GM21526 (cell line): ENCODE data around the gene TMEM269.

Source experiments
- ATAC-seq: cut with Tn5 transposase; IDR thresholded peaks from one replicate; pipeline ENCODE4 v1.9.1; 2021; ENCODE audit warnings: moderate library complexity; ENCODE audit not compliant: unreplicated experiment, low FRiP score

Gene TMEM269, protein sequence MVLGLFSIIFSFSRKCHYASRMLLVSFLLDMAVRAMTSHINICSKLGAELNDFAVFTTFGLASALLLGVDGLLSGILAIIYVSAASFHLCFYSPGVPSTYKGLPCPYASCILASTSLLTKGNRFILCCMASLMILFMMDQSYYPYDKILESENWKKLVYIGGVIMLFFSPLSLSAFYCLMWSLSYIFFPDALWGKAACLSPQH

DNA sequence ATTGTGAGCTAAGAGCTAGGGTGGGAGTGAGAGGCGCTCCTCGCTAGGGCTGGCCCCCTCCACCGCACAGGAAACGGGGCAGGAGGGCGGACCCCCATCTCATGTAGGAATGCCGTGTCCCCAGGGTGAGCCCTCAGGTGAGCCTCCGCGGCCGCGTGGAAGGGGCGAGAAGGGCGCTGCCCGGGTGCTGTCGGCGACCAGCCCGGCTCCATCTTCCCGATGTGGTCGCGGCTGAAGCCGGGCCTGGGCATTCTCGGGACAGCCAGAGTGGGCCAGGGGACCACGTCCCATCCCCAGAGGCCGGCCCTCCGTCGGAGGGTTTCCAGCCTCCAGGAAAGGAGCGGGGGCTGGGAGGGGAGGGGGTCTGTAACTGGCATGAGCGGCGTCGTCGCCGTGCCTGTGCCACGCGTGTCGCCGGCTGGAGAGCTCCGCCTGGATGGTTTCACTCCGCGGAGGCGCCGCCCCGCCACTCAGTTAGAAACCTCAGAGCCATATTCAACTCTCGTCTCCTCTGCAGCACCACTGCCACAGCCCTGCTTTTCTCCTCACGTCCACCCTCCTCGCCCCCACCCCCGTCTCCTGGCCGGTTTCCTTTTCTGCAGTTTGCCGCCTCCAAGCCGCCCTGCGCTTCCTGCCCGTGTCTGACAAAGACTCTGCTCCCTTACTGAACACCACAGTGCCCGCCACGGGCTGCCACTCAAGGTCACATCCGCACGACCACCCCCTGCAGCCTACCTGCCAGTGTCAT lies at the start of gene TMEM269:
Gene TMEM269 (plus strand): TSS at position 46 of the 748 bp plus-strand sequence. CDS start 4,903 bp downstream, outside the sequence.
- no peak for ATAC-seq

DNA sequence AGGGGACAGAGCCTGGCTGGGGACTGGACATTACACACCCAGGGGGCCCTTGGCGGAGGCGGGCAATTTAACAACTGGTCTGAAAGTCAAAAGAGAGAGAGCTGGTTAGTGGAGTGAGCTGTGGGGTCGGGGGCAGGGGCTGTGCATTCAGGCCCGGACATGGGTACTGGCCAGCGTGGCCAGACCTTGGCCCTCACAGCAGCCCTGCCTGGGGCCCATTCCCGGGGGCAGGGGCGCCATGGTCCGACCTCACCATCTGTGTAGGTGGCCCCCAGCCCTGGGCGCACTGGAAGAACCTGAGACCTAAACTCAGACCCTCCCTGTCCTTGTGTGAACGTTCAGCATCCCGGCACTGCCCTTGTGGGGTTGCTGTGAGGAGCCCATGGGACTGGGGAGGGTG lies 49.7 kb upstream of the TMEM269 start:
- no peak for ATAC-seq

DNA sequence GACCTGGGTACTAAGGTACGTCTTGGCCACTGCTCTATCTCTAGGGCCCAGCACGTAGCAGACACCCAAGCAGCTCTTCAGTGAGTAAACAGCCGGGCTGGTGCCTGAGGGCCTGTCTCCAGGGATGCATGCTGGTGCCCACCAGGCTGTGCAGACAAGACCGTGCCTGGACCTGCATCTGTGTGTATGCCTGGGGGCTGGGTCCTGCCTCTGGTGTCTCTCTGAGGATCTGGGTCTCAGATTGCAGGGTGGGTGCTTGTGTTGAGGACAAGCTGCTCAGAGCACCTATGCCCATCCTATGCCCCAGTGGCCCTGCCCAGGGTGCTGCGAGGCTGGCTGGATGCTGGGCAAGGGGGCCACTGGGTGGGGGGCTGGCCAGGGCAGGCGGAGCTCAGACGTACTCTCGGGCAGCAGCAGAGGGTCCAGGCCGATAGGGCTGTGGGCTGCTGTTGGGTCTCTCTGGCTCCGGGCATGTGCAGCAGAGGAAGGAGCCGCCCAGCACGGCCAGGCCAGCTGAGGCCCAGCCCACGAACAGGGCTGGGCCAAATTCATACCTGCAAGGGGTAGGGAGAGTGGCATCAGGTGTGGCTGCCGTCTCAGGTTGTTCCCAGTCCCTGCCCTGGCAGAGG lies 49.2 kb upstream of the TMEM269 start:
- ATAC-seq, result no peak

DNA sequence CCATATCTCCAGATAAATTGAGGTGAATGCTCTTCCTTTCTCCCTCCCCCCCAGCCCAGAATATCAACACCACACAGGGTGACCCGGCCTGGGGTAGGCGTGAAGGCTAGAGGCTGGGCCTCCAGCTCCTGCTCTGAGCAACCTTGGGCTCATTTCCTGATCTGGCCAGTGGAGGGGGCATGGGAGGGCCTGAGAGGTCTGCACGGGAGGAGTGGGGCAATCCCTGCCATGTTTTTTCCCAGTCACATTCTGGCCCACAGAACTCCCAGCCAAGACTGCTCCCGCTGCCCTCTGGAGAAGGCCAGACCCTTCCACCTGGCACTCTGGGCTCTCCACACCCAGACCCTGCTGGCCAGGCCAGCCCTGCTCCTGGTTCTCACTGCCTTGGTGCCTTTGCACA lies 48.6 kb upstream of the TMEM269 start:
- no peak for ATAC-seq

DNA sequence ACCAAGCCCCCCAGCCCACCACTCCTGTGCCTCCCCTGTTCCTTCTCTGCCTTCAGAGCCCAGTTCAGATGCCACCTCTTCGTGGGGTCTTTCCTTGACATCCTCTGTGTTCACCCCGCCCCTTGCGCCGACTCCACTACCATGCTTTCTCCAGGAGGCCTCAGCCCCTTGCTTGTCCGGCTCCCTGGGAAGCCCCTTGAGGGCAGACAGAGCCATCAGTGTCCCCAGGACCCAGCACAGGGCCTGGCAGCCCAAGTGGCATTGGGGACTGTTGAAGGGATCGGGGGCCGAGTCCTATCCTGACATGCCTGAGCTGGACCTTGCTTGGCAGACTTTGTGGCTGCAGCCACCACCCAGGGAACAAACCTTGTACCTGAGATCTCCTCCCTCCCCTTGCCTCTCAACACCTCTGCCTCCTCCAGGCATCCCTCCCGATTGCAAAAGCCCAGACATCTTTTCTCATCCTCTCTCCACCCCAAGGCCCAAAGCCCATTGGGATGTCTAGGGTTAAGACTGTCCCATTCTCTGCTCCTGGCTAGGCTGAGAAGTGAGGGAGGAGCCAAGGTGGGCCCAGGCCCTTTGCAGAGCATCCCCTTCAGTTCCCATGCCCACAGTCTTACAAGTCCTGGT lies 48.1 kb upstream of the TMEM269 start:
- ATAC-seq, result no peak

DNA sequence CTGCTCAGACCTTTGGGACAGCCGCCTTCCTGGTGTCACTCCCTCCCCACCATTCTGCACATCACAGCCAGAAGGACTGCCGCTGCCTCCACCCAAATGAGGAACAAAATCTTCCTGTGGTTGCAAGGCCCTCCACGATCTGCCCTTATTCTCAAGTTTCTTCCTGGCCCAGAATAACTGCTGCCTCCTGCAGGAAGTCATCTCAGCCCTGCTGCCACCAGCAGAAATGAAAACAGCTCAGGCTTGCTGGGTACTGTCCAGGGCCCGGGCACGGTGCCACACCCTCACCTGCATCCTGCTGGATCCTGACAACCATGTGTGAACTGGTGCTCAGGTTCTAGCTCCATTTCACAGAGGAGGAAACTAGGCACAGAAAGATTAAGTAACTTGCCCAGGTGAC lies 47.5 kb upstream of the TMEM269 start:
- ATAC-seq, result no peak

DNA sequence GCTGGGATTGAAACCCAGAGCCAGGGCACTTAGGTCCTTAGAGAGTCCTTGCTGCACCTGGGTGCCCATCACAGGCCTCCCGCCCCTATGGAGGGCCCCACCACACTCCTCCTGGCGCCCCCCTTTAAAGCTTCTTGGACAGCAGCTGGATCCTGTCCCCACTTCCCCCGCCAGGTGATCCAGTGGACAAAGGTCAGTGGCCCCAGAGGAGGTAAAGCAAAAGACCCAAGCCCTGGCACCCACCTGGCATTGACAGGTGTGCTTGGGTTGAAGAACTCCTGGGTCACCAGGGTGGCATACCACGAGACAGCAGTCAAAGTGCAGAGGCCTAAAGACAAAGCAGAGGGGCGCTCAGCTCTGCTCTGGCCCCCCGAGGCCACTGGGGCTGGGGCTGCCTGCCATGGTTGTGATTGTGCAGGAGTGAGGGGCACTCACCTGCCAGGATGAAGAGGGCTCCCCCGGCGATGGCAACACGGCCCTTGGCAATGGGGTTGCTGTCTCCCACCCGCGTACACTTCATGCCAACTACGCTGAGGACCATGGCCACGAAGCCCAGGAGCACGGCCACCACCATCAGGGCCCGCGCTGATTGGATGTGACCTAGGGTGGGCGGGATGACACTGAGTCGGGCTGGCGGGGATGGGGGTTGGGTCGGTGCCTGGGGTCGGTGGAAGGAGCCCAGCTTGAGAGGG lies 46.7 kb upstream of the TMEM269 start:
- ATAC-seq, result no peak

DNA sequence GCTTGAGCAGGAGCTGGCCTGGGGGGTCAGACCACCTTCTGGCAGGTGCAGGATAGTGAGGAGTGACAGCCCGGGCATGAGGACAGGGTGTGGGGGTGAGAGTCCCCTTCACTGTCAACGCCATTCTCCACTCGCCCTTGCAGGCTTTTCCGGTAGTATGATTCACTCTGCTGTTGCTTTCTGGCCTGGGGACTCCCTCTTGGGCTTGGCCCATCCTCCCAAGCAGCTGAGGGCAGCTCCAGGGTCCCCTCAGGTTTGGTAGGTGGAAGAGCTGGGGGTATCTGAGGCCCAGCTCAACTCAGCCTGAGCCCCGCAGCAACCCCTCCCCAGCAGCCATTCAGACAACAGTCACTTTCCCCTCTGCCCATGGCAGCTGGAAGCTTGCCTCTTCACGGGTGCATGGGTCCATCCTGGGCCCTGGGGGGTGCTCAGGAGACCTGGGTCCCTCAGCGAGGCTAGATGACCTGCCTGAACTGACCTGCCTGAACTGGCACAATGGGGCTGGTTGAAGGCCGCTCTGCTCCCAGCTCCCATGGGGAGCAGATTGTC lies 46.0 kb upstream of the TMEM269 start:
- ATAC-seq, result no peak

DNA sequence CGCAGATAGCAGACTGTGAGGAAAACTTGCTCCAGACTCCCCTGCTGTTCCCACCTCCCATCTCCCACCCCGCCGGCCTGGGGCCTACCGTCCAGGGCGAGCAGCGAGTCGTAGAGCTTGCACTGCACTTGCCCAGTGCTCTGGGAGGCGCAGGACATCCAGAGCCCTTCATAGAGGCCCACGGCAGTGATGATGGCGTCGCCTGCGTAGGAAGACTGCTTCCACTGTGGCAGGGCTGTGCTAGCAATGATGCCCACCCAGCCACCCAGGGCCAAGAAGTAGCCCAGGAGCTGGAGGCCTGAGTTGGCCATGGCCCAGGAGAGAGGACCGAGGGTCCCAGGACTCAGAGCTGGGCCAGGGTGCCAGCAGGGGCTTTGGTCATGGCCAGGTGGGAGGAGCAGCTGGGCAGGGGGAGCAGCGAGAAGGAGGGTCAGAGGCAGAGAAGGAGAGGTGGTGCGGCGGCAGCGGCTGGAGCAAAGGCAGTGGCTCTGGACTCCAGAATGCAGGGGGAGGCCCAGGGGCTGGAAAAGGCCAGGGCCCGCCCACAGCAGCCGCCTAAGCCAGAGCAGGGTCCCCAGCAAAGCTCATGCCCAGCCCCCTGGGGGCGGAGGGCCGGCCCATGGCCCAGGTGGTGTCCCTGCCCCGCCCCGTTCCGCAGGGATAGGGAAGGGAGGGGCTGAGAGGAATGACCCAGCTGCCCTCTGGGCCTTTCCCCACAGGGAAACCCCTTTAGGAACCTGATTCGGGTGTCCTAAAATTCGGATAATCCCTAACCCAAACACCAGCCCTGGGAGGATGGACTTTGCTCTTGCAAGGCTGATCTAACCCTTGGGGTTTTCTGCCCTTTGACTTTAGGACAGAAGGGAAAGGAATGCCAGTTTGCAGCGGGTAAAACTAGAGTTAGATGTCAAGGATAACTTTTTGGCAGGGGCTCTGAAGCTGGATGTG lies 44.8 kb upstream of the TMEM269 start, which contains the start of gene CLDN19:
Gene CLDN19 (minus strand): TSS at position 484 of the 948 bp plus-strand sequence. CDS start 173 bp downstream, at position 311.
- no peak for ATAC-seq

DNA sequence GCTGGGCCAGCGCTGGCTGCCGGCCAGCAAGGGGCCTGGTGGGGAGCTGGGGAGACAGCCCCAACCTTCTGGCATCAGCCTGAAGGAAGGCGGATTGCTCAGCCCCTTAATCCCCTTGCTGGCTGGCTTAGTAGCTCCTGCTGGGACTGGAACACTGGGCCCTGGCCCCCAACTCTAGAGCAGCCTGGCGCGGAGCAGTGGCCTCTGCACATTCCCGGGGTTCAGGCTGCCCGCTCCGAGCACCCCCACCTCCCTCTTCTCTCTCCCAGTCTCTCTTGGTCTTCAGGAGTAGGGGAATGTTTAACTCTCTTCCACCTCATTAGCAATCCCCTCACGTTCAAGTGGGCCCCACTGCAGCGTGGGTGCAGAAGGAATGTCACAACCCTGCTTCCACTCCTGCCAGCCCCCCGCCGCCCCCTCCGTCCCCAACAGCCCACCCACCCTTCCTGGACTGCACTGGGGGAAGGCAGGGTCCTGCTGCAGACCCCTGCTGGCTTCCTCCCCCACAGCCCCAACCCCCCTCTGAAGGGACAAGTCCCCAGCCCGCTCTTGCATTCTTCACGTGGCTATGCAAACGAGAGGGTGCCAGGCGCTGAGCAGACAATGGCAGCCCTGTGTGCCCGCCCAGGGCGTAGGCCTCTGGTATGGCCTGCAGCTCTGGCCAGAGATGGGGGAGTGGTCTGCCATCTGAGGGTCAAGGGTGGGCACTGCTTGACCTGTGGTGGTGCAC lies 43.8 kb upstream of the TMEM269 start:
- ATAC-seq, result no peak

DNA sequence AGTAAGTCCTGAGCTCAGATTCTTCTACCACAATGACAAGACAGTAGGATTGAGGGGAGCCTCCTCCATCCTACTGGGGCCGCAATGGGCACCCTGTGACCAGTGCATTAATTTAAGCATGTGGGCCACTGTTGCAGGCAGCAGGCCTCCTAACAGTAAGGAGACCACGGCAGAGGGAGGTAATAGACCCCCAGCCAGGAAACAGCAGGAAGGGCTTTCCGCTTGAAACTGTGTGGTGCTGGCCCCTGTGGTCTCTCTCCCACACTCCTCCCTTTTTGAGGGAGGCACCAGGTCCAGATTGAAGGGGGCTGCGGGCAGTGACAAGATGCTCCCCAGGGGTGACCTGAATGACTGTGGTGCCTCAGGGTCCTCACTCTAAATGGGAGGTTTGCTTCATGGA lies 43.1 kb upstream of the TMEM269 start:
- ATAC-seq, result no peak

DNA sequence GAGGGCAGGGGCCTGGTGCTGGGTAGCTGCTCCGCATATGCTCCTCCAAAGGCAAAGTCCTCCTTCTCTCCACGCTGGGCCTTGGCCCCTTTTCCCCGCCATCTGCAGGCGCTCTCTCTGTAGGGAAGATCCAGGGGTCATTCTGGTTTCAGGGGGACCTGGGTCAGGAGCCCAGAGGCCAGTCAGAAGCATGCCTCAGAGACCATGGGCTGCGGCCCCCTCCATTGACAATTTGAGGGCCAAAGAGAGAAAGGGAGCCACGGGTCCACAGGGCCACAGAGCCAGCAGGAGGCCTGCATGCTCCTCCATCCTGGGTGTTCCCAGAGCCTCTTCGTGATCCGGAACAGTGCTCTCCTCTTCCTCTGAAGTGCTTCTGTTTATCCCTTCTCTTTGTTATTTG lies 42.6 kb upstream of the TMEM269 start:
- ATAC-seq, result no peak

DNA sequence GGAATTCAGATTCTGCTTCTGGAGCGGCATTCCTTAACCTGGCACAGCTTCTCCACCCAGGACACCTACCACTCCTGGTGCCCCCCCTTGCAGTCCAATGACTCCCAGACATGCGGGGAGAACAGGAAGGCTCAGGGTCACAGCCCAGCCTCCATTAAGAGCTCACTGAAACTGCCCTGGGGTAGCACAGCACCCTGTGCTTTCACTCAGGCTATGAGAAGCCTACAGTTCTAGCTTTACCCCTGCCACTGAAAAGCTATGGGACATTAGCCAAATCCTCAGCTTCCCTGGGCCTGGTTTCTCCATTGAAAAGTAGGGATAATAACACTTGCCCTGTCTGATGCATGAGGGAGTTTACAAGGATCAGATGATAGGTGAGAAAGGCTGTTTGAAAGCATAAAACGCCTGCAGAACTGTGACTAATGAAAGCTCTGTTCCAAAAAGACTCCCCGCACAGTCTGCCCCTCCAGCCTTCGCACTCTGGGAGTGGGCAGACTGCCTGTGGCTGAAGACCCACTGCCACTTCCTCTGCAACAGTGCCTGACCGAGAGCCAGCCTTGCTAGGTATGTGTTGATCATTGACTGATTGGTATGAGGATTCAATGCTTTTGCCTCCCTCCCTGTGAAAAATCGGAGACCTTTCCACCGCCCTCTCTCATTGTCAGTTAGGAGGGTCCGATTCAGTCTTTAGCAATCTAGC lies 42.0 kb upstream of the TMEM269 start:
- no peak for ATAC-seq

DNA sequence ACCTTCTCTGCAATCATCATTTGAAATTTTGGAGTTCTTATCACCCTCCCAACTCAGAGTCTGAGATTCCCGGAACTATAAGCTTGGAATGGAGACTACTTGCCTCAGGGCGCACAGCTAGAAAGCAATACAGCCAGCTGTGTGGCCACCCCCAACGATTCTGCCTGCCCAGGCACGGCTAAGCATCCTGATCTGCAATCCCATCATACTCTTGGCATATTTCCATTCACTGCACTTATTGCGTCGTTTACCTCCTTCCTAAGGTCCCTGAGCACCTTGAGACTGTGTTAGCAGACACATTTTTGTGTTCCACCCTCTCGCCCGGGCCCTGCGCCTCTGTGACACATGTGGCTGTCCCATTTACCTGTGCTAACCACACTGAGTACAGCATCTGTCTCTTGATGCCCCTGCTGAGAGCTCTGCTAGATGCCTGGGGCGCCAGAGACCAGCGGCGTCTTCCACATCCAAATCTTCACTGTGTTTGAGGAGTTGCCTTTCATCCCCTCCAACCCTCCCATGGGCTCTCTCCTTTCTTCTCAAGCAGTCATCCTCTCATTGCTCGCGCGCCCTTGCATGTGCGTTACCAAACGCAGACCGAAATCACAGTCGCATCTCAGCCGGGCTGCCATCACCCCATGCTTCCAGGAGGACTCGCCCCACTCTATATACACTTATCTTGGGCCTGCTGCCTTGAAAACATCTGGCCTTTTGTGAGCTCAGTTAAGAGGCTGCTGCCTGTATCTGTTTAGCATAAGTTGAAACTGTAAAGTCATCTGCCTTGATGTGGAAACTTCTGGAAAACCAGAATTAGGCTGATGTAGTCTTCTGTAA lies 41.3 kb upstream of the TMEM269 start:
- no peak for ATAC-seq

DNA sequence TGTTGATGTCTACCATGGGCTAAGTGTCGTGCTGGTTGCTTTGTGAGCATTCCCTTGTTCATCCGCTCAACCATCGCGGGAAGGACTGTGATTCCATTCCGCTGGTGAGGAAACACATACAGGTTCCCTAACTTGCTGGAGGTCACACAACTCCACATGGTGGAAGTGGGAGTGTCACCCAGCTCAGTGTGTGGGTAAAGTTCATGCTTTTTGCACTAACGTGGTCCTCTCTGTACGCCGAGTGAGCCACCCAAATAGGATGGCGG lies 40.7 kb upstream of the TMEM269 start:
- no peak for ATAC-seq

DNA sequence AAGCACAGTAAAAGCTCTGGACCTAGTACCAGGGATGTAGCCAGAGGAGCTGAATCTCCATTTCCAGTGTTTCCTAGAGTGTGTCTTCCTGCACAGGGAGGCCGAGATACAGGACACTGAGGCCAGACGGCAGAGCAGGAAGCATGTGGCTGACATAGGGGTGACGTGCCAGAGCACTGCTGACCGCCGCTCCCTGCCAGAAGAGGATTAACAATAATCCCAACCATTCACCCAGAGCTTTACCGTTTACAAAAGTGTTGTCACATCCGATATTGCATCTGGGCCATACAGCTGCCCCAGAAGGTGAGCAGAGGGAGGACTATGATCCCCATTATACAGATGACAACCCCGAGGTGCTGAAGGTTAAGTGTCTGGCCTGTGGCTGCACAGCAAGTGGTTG lies 38.9 kb upstream of the TMEM269 start:
- ATAC-seq, result no peak

DNA sequence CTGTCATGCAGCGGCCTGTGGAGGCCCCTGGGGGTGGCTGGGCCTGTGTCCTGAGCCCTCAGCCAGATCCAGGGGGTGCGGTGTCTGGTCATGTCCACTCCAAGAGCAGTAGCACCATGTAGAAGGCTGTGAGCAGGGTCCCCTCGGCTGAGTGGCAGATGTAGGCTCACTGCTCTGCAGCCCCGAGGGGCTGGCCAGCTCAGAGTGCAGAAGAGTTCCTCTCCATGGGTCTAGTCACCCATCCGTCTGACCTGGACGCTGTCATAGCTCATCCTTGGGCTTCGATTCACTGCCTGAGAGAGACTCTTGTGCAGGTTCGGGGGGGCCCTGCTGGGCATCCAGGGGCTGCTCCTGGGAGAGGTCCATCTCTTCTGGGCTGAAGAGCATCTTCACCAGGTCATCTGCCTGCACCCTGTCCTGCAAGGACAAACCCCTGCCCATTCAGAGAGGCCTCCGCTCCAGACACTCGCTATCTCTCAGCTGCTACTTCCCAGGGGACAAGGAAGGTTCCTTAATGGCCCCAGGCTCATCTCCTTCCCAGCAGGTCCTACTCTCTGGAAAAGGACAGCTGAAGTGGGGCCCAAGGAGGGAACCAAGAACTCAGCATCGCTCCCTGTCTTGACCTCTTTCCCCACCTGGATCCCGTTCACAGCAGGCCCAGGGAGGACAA lies 38.2 kb upstream of the TMEM269 start:
- ATAC-seq, result no peak
